Inferior parietal cortex (tissue), 1 donor: ENCODE data around the gene KRTAP5-10.
"Not testable (repeated sequence)": the region's sequence is repeated elsewhere in the genome, so short reads cannot be mapped to it uniquely, and the experiment has no call there.

ENCODE experiments used
- DNase-seq: peaks from one replicate; pipeline ENCODE4 v3.0.0-alpha.2; 2016; ENCODE audit errors: extremely low spot score

The KRTAP5-10 gene

GRCh38 chr11:71565263-71565662, at the start of gene KRTAP5-10:
Gene KRTAP5-10 (plus strand): TSS chr11:71565563. CDS start chr11:71565588, 25 bp downstream.
- DNase-seq = no peak

- DNase-seq = no peak
These were observed 46.6 kb upstream of the KRTAP5-10 start for GRCh38 chr11:71518506-71519471.

- DNase-seq = no peak
These were observed 45.8 kb upstream of the KRTAP5-10 start for GRCh38 chr11:71519546-71519945.

- no peak for DNase-seq
These were observed 40.0 kb upstream of the KRTAP5-10 start for GRCh38 chr11:71525188-71525937.

- no peak for DNase-seq
These were observed 39.3 kb upstream of the KRTAP5-10 start for GRCh38 chr11:71525938-71526495.

GRCh38 chr11:71526796-71527575, 38.4 kb upstream of the KRTAP5-10 start, which contains the start of gene KRTAP5-7:
Gene KRTAP5-7 (plus strand): TSS chr11:71527267. CDS start chr11:71527301, 34 bp downstream.
- not testable (repeated sequence) for DNase-seq

- no peak for DNase-seq
These were observed 37.7 kb upstream of the KRTAP5-10 start for GRCh38 chr11:71527576-71528210.

GRCh38 chr11:71530602-71531001, 34.8 kb upstream of the KRTAP5-10 start:
- no peak for DNase-seq

GRCh38 chr11:71532036-71532610, 33.2 kb upstream of the KRTAP5-10 start:
- DNase-seq = no peak

- DNase-seq = not testable (repeated sequence)
These were observed 30.4 kb upstream of the KRTAP5-10 start for GRCh38 chr11:71534711-71535608.

GRCh38 chr11:71535825-71536224, 29.5 kb upstream of the KRTAP5-10 start:
- DNase-seq = no peak

GRCh38 chr11:71537537-71537936, 27.8 kb upstream of the KRTAP5-10 start:
- DNase-seq = no peak

- not testable (repeated sequence) for DNase-seq
These were observed 27.2 kb upstream of the KRTAP5-10 start, which contains the start of gene KRTAP5-8 for GRCh38 chr11:71537977-71538665. Gene KRTAP5-8 (plus strand): TSS chr11:71538025. CDS start chr11:71538056, 31 bp downstream.

- no peak for DNase-seq
These were observed 26.7 kb upstream of the KRTAP5-10 start for GRCh38 chr11:71538666-71538990.

GRCh38 chr11:71539017-71539416, 26.3 kb upstream of the KRTAP5-10 start:
- DNase-seq = no peak

- not testable (repeated sequence) for DNase-seq
These were observed 25.4 kb upstream of the KRTAP5-10 start for GRCh38 chr11:71539971-71540370.

- DNase-seq = not testable (repeated sequence)
These were observed 24.6 kb upstream of the KRTAP5-10 start for GRCh38 chr11:71540521-71541304.

GRCh38 chr11:71542382-71542781, 23.0 kb upstream of the KRTAP5-10 start:
- DNase-seq = no peak
